Tibial nerve (tissue), 4 donors: ENCODE data around the gene WDPCP. TPM values are rescaled to one million over a fixed set of nuclear protein-coding genes. Genes with fewer than 3 reads are reported as not detected.

Experiments
- DNase-seq, 2 donors: peaks; one replicate each; pipeline ENCODE4 v3.0.0-alpha.2; 2019; ENCODE audit warnings: low spot score in 2 of 2
- H3K27ac ChIP-seq, 4 donors: fragments of 200-600 bp; sonication (generic) in 3 of 4; one replicate each; pipeline ENCODE4 v1.5.1; 2017 to 2019; ENCODE audit warnings: mild to moderate bottlenecking in 1 of 4
- H3K27me3 ChIP-seq, 2 donors: fragments of 200-600 bp; sonication (generic) in 1 of 2; one replicate each; pipeline versions ENCODE4 v1.5.1 to v1.6.0; 2017 to 2019
- H3K36me3 ChIP-seq, 3 donors: fragments of 200-600 bp; sonication (generic); one replicate each; pipeline ENCODE4 v1.5.1; 2018 to 2019
- H3K4me1 ChIP-seq, 4 donors: fragments of 200-600 bp; sonication (generic) in 3 of 4; one replicate each; pipeline ENCODE4 v1.5.1; 2017 to 2019
- H3K4me3 ChIP-seq, 4 donors: fragments of 200-600 bp; sonication (generic) in 3 of 4; one replicate each; pipeline ENCODE4 v1.5.1; 2017 to 2019; ENCODE audit warnings: mild to moderate bottlenecking in 1 of 4, moderate library complexity in 1 of 4
- H3K9me3 ChIP-seq, 4 donors: fragments of 200-600 bp; sonication (generic) in 3 of 4; one replicate each; pipeline ENCODE4 v1.5.1; 2017 to 2019
- EP300 ChIP-seq, 2 donors: sonication (generic); formaldehyde crosslinking; IDR thresholded peaks; one replicate each; pipeline ENCODE4 v1.6.1; 2017; ENCODE audit warnings: antibody characterized with exemption in 2 of 2, mild to moderate bottlenecking in 1 of 2
- POLR2A ChIP-seq, 2 donors: fragments of 450-650 bp; IDR thresholded peaks; one replicate each; pipeline ENCODE4 v1.6.1; 2017; ENCODE audit warnings: antibody characterized with exemption in 2 of 2, mild to moderate bottlenecking in 2 of 2, moderate library complexity in 2 of 2
- WGBS, 2 donors: methylation state at CpG; one replicate each; pipeline ENCODE4 v1.1.5; 2018; 5-methylcytosine and 5-hydroxymethylcytosine counted together
- total RNA-seq, 4 donors: library from RNA; depleted of rRNA; stranded (reverse); fragments of >200 nt; gene quantifications; one replicate each; pipeline ENCODE4 v1.1.0, GENCODE V29; 2016
- TF ChIP-seq, protein P1 (sequence below), 5 experiments: fragments of 200-600 bp in 3 of 5; fragments of 450-650 bp in 2 of 5; sonication (generic) in 3 of 5; IDR thresholded peaks; one replicate each; pipeline ENCODE4 v1.5.1; 2016 to 2019; ENCODE audit warnings: antibody characterized with exemption in 5 of 5, mild to moderate bottlenecking in 3 of 5, moderate library complexity in 2 of 5

WDPCP gene
- total RNA-seq, 4 donors from 2014 or later, result 14.4 to 22.4 (median 20.4) TPM

DNA sequence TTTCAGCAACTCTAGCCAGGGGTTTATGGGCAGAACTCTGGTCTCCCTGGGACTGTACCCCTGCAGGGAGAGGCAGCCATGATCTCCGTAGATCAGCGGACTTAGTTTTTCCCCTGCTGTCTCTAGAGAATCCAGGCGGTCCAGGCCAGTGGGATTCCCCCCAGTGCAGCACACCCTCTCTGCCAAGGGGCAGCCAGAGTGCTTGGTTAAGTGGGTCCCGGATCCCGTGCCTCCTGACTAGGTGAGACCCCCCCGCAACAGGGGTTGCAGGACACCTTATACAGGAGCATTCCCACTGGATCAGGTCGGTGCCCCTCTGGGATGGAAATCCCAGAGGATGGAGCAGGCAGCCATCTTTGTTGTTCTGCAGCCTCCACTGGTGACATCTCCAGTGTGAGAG is 33.0 kb downstream of the WDPCP start:
- Histone ChIP-seq H3K27ac (no peak overlapping the region), H3K9me3 (peaks cover 0 to 43% (median 7%) of the 10 kb centered on the region in 4 donors), H3K27me3 (no peaks in the 10 kb centered on the region), H3K36me3 (peaks cover 0 to 47% (median 0%) of the 10 kb centered on the region in 3 donors), H3K4me3 (no peak overlapping the region), H3K4me1 (peaks cover 0 to 10% (median 0%) of the 10 kb centered on the region in 4 donors)
- 94 to 98% methylated on average over 7 of the region's 7 CpGs for WGBS, 2 donors
- TF ChIP-seq EP300 (IDR thresholded peaks at IDR 0.05) (no peak), POLR2A (IDR thresholded peaks at IDR 0.05) (no peak)
- TF ChIP-seq, protein P1, sequence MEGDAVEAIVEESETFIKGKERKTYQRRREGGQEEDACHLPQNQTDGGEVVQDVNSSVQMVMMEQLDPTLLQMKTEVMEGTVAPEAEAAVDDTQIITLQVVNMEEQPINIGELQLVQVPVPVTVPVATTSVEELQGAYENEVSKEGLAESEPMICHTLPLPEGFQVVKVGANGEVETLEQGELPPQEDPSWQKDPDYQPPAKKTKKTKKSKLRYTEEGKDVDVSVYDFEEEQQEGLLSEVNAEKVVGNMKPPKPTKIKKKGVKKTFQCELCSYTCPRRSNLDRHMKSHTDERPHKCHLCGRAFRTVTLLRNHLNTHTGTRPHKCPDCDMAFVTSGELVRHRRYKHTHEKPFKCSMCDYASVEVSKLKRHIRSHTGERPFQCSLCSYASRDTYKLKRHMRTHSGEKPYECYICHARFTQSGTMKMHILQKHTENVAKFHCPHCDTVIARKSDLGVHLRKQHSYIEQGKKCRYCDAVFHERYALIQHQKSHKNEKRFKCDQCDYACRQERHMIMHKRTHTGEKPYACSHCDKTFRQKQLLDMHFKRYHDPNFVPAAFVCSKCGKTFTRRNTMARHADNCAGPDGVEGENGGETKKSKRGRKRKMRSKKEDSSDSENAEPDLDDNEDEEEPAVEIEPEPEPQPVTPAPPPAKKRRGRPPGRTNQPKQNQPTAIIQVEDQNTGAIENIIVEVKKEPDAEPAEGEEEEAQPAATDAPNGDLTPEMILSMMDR (IDR thresholded peaks at IDR 0.05), result no peak
- DNase-seq, result no peak

DNA sequence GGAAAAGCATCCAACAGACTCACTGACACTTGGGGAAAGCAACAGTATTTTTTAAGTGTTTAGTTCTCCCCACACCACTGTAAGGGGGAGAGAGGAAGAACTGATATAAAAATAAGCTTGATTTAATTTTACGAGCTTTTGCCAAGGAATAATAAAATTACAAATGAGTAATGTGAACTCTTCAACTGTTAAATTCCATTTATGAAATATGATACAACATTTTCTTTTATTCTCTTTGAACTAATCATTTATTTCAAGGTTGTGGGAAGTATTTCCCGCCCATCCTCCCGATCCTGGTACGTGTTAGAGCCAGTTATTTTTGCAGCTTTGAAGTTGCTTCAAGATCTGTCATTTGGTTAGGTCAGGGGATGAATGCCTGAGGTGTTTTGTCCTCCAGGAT is 35.2 kb downstream of the WDPCP start:
- peaks cover 0 to 26% (median 0%) of the 10 kb centered on the region in 3 donors for H3K36me3 ChIP-seq
- peaks cover 0 to 10% (median 0%) of the 10 kb centered on the region in 4 donors for H3K4me1 ChIP-seq
- H3K4me3 ChIP-seq, result no peak overlapping the region
- 44 to 54% methylated on average over 4 of the region's 4 CpGs for WGBS, 2 donors
- no peaks in the 10 kb centered on the region for H3K27me3 ChIP-seq
- no peak overlapping the region for H3K27ac ChIP-seq
- TF ChIP-seq, protein P1 (IDR thresholded peaks at IDR 0.05), result no peak
- TF ChIP-seq EP300 (IDR thresholded peaks at IDR 0.05) (no peak), POLR2A (IDR thresholded peaks at IDR 0.05) (no peak)
- H3K9me3 ChIP-seq, result peaks cover 0 to 21% (median 2%) of the 10 kb centered on the region in 4 donors
- no peak for DNase-seq

DNA sequence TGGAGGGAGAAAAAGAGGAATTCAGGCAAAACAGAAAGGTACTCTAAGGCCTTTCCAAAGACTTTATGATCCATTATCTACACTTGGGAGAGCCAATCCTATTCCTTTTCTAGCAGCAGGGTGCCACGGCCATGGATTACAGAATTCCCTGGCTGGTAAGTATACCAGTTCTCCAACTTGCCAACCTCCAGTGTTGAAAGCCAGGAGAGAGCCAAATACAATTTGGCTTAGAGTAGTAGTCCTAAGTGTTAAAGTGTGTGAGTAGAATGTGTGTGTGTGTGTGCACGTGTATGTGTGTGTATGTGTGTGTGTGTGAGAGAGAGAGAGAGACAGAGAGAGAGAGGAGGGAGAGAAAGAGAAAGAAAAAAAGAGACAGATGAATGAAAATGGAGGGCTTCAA is 43.3 kb downstream of the WDPCP start:
- no peaks in the 10 kb centered on the region for H3K27me3 ChIP-seq
- no peak for DNase-seq
- H3K9me3 ChIP-seq, result peaks cover 0 to 11% (median 5%) of the 10 kb centered on the region in 4 donors
- peaks cover 0 to 5% (median 0%) of the 10 kb centered on the region in 3 donors for H3K36me3 ChIP-seq
- 85 to 89% methylated on average over 2 of the region's 2 CpGs for WGBS, 2 donors
- no peak overlapping the region for H3K4me3 ChIP-seq
- TF ChIP-seq EP300 (IDR thresholded peaks at IDR 0.05) (no peak), POLR2A (IDR thresholded peaks at IDR 0.05) (no peak)
- TF ChIP-seq, protein P1 (IDR thresholded peaks at IDR 0.05), result no peak
- no peak overlapping the region for H3K27ac ChIP-seq
- H3K4me1 ChIP-seq, result no peaks in the 10 kb centered on the region

DNA sequence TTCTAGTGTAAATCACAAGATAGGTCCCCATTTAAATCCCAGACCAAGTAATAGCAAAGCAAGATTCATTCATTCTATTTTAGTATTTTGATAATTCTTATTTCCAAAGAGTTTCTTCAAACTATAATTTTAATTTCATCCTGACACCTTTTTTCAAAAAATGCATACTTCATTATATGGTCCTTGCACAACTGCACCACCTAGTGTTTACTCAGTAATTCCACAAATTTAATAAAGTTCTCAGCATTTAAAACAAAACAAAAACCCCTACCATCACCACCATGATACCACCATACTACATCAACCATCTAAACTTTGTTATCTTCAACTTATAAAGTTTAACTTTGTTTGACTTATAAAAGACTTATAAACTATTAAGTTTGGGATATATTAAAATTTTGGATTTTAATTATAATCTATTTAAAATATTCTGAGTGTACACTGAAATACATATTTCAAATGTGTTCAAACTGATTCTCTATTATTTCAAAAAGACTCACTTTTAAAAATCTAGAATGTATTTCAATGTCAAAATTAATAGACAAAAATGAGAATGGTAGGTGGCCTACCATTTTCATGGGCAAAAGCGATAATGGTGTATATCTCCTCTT is 44.2 kb downstream of the WDPCP start:
- peaks cover 0 to 11% (median 5%) of the 10 kb centered on the region in 4 donors for H3K9me3 ChIP-seq
- DNase-seq, result no peak
- no peaks in the 10 kb centered on the region for H3K4me1 ChIP-seq
- WGBS, 2 donors, result 95 to 98% methylated on average over 1 of the region's 1 CpG
- peaks cover 0 to 5% (median 0%) of the 10 kb centered on the region in 3 donors for H3K36me3 ChIP-seq
- TF ChIP-seq, protein P1 (IDR thresholded peaks at IDR 0.05), result peak in 2 of 5 experiments; percentile 30 to 41
- no peak for TF ChIP-seq POLR2A (IDR thresholded peaks at IDR 0.05)
- no peak overlapping the region for H3K27ac ChIP-seq
- H3K4me3 ChIP-seq, result no peak overlapping the region
- no peaks in the 10 kb centered on the region for H3K27me3 ChIP-seq

DNA sequence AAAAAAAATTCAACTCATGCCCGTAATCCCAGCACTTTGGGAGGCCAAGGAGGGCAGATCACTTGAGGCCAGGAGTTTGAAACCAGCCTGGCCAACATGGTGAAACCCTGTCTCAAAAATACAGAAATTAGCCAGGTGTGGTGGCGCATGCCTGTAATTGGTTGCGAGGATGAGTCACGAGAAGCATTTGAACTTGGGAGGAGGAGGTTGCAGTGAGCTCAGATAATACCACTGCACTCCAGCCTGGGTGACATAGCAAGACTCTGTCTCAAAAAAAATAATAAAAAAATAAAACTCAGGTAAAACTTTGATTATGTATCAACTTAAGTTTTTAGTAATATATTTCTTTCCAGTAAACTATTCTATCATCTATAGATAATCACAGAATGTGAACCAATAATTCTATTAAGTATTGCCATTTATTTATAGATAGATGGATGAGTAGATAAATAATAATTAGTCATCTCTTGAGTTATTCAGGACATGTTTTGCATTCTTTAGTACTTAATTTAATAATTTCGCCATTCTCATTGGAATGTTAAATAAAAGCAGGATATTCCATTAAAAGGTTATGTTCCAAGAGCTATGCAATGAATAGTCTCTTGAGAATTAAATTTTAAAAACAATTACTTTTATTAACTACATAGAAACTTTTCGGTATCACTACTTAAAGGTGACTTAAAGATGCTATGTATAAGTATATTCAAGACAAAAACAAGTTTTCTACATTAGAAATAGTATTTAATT is 48.7 kb downstream of the WDPCP start:
- no peak overlapping the region for H3K4me3 ChIP-seq
- no peaks in the 10 kb centered on the region for H3K36me3 ChIP-seq
- 90% methylated on average over 6 of the region's 6 CpGs for WGBS, 2 donors
- H3K9me3 ChIP-seq, result peaks cover 0 to 7% (median 0%) of the 10 kb centered on the region in 4 donors
- DNase-seq, result no peak
- TF ChIP-seq POLR2A (IDR thresholded peaks at IDR 0.05) (no peak), EP300 (IDR thresholded peaks at IDR 0.05) (no peak)
- TF ChIP-seq, protein P1 (IDR thresholded peaks at IDR 0.05), result no peak
- no peaks in the 10 kb centered on the region for H3K27me3 ChIP-seq
- H3K27ac ChIP-seq, result no peak overlapping the region
- H3K4me1 ChIP-seq, result no peaks in the 10 kb centered on the region
